SJCRH30 (cell line): ENCODE measurements around the gene USP3. TPM values are rescaled to one million over a fixed set of nuclear protein-coding genes. Genes with fewer than 3 reads are reported as not detected.
"Not testable (repeated sequence)": the region's sequence is repeated elsewhere in the genome, so short reads cannot be mapped to it uniquely, and the experiment has no call there.

Experiments used
- DNase-seq, 2 experiments: peaks; one replicate each; pipeline ENCODE4 v3.0.0-alpha.2; 2015 to 2020
- H3K27ac ChIP-seq: fragments of 250-450 bp; sonication (Bioruptor Pico); 2 replicates; pipeline ENCODE4 v1.5.1; 2020; ENCODE audit warnings: mild to moderate bottlenecking, moderate library complexity
- H3K27me3 ChIP-seq: fragments of 250-450 bp; sonication (Bioruptor Pico); 2 replicates; pipeline ENCODE4 v1.5.1; 2020; ENCODE audit warnings: mild to moderate bottlenecking, moderate library complexity
- H3K36me3 ChIP-seq: fragments of 250-450 bp; sonication (Bioruptor Pico); 2 replicates; pipeline ENCODE4 v1.5.1; 2020; ENCODE audit warnings: mild to moderate bottlenecking, moderate library complexity
- H3K4me1 ChIP-seq: fragments of 250-450 bp; sonication (Bioruptor Pico); 2 replicates; pipeline ENCODE4 v1.5.1; 2020; ENCODE audit warnings: mild to moderate bottlenecking, moderate library complexity
- H3K4me3 ChIP-seq: fragments of 250-450 bp; sonication (Bioruptor Pico); 2 replicates; pipeline ENCODE4 v1.5.1; 2020; ENCODE audit warnings: mild to moderate bottlenecking, moderate library complexity
- H3K9me3 ChIP-seq: fragments of 250-450 bp; sonication (Bioruptor Pico); replicated peaks from 2 replicates; pipeline ENCODE4 v1.5.1; 2020; ENCODE audit warnings: mild to moderate bottlenecking, moderate library complexity
- total RNA-seq: library from RNA; depleted of rRNA; stranded (reverse); fragments of >200 nt; shearing (Covaris generic); gene quantifications from 2 replicates; pipeline ENCODE4 v1.2.3, GENCODE V29; 2014

The USP3 gene
- total RNA-seq, 1 experiment from 2014 or later: 42.0 TPM

DNA sequence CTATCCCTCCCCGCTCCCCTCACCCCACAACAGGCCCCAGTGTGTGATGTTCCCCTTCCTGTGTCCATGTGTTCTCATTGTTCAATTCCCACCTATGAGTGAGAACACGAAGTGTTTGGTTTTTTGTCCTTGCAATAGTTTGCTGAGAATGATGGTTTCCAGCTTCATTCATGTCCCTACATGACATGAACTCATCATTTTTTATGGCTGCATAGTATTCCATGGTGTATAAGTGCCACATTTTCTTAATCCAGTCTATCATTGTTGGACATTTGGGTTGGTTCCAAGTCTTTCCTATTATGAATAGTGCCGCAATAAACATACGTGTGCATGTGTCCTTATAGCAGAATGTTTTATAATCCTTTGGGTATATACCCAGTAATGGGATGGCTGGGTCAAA lies 112.8 kb downstream of the USP3 start:
- H3K27ac ChIP-seq, H3K27me3 ChIP-seq, H3K4me1 ChIP-seq, H3K9me3 ChIP-seq, DNase-seq, H3K4me3 ChIP-seq: not testable (repeated sequence)
- H3K36me3 ChIP-seq: peaks cover 11% of the 10 kb centered on the region

DNA sequence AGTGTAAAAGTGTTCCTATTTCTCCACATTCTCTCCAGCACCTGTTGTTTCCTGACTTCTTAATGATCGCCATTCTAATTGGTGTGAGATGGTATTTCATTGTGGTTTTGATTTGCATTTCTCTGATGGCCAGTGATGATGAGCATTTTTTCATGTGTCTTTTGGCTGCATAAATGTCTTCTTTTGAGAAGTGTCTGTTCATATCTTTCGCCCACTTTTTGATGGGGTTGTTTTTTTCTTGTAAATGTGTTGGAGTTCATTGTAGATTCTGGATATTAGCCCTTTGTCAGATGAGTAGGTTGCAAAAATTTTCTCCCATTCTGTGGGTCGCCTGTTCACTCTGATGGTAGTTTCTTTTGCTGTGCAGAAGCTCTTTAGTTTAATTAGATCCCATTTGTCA lies 113.2 kb downstream of the USP3 start:
- not testable (repeated sequence) for H3K27ac ChIP-seq, H3K27me3 ChIP-seq, H3K9me3 ChIP-seq, DNase-seq, H3K4me1 ChIP-seq, H3K4me3 ChIP-seq
- H3K36me3 ChIP-seq: peaks cover 14% of the 10 kb centered on the region

GRCh38 chr15:63620760-63621159 lies 116.4 kb downstream of the USP3 start:
- not testable (repeated sequence) for H3K4me1 ChIP-seq, H3K4me3 ChIP-seq
- peaks cover 27% of the 10 kb centered on the region for H3K36me3 ChIP-seq

DNA sequence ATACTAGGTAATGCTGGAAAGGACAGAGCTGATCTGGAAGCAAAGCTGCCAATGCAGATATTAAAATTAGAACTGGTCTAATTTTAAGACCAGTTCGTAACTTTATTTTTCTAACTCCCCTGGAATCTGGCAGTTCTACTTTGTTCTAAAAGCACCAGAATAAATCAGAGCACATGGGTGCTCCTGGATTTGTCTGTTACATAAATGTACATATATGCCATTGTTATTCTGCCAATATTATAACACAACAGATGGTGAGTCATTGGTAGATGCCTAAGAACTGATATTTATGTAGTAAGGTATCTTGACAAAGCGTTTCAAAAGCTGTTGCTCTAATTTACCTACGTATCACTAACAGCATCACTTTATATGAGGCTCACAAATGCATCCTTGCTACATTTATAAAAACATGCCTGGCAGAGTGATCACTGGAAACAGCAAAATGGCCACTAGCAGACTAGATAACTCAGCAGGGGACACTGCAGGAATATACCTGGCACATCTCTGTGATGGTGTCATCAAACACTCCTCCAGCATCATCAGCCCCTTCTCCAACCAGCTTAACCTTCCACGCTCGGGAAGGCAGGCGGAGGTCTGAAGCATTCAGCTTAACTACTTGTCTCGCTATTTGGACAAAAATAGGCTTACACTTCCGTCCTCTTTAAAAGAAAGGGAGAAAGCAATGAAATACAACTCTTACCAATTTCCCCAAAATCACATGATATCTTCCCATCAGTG lies 119.0 kb downstream of the USP3 start:
- Histone ChIP-seq H3K9me3 (no peaks in the 10 kb centered on the region; the same call in 1 of the 2 replicates), H3K27ac (no peak overlapping the region), H3K4me3 (no peak overlapping the region), H3K36me3 (peaks cover 34% of the 10 kb centered on the region), H3K4me1 (no peaks in the 10 kb centered on the region), H3K27me3 (no peaks in the 10 kb centered on the region)
- DNase-seq: no peak

More at GRCh38 chr15:63620760-63621159, 116.4 kb downstream of the USP3 start:
- not testable (repeated sequence) for H3K27me3 ChIP-seq, H3K9me3 ChIP-seq, H3K27ac ChIP-seq, DNase-seq

- Histone ChIP-seq H3K4me1 (no peaks in the 10 kb centered on the region), H3K36me3 (peaks cover 37% of the 10 kb centered on the region), H3K27me3 (no peaks in the 10 kb centered on the region)
Observed at GRCh38 chr15:63626955-63627354, 122.6 kb downstream of the USP3 start.

DNA sequence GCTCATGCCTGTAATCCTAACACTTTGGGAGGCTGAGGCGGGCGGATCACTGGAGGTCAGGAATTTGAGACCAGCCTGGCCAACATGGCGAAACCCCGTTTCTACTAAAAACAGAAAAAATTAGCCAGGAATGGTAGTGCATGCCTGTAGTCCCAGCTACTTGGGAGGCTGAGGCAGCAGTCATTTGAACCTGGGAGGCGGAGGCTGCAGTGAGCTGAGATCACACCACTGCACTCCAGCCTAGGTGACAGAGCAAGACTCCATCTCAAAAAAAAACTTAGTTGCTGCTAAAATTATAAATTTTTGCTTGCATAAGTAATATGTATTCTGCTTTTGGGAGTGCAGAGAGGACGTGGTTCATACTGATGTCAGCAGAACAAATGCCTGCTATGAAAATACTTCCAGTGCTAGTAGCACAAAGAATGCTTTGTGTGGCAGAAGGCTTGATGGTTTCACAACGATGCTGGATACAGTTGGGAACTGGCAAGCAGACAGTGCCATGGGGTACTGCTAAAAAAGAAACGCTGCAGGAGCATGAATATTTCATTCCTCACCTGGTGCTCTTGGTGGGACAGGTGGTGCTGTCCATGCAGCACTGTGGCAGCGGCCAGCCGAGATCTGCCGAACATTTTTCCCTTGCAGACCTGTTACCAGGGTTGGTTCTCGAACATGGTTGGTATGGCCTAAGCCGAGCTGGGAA lies 123.9 kb downstream of the USP3 start:
- H3K9me3 ChIP-seq: no peaks in the 10 kb centered on the region
- H3K27me3 ChIP-seq: no peaks in the 10 kb centered on the region
- no peaks in the 10 kb centered on the region for H3K4me1 ChIP-seq
- H3K36me3 ChIP-seq: peaks cover 37% of the 10 kb centered on the region
- no peak overlapping the region for H3K4me3 ChIP-seq
- DNase-seq: no peak
- no peak overlapping the region for H3K27ac ChIP-seq

More at GRCh38 chr15:63626955-63627354, 122.6 kb downstream of the USP3 start:
- no peak overlapping the region for H3K27ac ChIP-seq
- no peak for DNase-seq
- H3K4me3 ChIP-seq: no peak overlapping the region
- no peaks in the 10 kb centered on the region for H3K9me3 ChIP-seq

DNA sequence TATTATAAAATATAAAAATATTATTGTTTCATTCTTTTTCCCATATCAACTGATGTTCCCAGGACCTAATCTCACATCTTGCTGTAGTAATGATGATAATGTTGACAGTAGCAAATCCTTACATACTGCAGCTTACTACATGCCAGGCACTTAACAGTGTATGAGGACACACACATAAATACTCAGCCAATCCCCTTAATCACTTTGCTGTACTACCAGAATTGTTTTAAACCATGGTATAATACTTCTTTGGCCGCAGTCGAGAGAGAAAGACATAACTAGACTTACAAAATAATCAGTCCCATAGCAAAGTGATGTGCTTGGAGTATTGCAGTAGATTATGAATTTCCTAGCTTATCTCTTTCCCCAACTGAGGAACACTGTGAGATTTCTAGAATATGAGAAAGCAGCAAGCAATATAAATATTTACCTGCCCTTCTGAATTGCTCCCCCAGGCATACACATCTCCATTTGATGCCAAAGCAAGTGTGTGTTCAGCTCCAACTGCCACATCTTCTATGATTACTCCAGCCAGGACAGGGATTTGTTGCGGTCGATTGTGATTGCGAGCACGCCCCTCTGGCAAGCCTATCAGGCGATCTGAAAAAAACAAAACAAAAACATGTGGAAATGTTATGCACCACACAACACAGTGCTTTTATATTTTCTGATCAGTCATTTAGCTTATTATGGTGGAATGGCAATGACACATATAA lies 125.8 kb downstream of the USP3 start:
- no peak overlapping the region for H3K4me3 ChIP-seq
- no peak for DNase-seq
- no peaks in the 10 kb centered on the region for H3K9me3 ChIP-seq
- H3K27me3 ChIP-seq: no peaks in the 10 kb centered on the region
- H3K36me3 ChIP-seq: peaks cover 39% of the 10 kb centered on the region
- no peaks in the 10 kb centered on the region for H3K4me1 ChIP-seq
- no peak overlapping the region for H3K27ac ChIP-seq

DNA sequence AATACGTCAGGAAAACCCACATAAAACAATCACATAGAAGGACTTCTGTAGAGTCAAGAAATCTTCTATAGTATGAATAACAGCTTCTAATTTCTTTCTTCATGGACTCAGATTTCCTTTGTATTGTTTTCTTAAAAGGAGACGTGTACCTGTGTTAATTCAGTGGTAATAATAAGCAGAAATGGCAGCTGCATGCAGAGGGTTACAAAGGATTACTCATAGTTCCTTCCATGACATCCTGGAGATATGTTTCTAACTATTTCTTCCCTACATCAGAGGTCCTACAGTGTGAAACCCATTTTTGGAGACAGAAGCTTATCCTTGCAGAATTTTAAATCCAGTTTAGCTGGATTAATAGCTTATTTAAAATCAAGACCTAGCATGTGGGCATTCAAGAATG lies 128.9 kb downstream of the USP3 start:
- Histone ChIP-seq H3K36me3 (peaks cover 41% of the 10 kb centered on the region), H3K27ac (no peak overlapping the region), H3K9me3 (no peaks in the 10 kb centered on the region), H3K4me1 (no peaks in the 10 kb centered on the region), H3K27me3 (no peaks in the 10 kb centered on the region), H3K4me3 (no peak overlapping the region)
- no peak for DNase-seq

- no peaks in the 10 kb centered on the region for H3K4me1 ChIP-seq
- peaks cover 44% of the 10 kb centered on the region for H3K36me3 ChIP-seq
- H3K9me3 ChIP-seq: no peaks in the 10 kb centered on the region
- no peak for DNase-seq
- H3K27ac ChIP-seq: no peak overlapping the region
- H3K4me3 ChIP-seq: no peak overlapping the region
- no peaks in the 10 kb centered on the region for H3K27me3 ChIP-seq
Observed at GRCh38 chr15:63634154-63634553, 129.8 kb downstream of the USP3 start.

GRCh38 chr15:63636518-63637061 lies 132.2 kb downstream of the USP3 start:
- peaks cover 48% of the 10 kb centered on the region for H3K36me3 ChIP-seq
- no peak for DNase-seq
- no peak overlapping the region for H3K27ac ChIP-seq
- no peaks in the 10 kb centered on the region for H3K27me3 ChIP-seq
- no peak overlapping the region for H3K4me3 ChIP-seq
- H3K9me3 ChIP-seq: no peaks in the 10 kb centered on the region
- no peaks in the 10 kb centered on the region for H3K4me1 ChIP-seq

- DNase-seq: no peak
- H3K27me3 ChIP-seq: no peaks in the 10 kb centered on the region
- no peaks in the 10 kb centered on the region for H3K9me3 ChIP-seq
- H3K4me1 ChIP-seq: no peaks in the 10 kb centered on the region
- H3K4me3 ChIP-seq: no peak overlapping the region
- H3K36me3 ChIP-seq: peaks cover 34% of the 10 kb centered on the region
- H3K27ac ChIP-seq: no peak overlapping the region
Observed at GRCh38 chr15:63638839-63639238, 134.4 kb downstream of the USP3 start.

DNA sequence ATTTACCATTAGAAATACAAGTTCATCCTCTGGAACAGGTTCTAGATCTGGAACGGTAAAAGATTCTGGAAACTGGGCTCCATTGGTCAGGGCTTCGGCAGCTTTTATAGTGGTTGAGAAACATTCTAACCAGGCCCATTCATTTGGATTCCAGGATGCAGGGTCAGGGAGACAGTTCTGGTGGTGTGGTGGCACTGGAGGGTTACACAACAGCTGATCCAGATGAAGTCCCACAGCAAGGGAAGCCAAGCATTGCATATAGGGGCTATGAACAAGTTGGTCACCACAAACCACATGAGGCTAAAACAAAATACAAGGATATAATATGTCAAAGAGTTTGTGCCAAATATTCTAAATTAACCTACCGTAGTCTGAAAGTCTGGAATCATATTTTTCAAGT lies 135.8 kb downstream of the USP3 start:
- H3K27me3 ChIP-seq: no peaks in the 10 kb centered on the region
- H3K4me1 ChIP-seq: no peaks in the 10 kb centered on the region
- no peak for DNase-seq
- H3K4me3 ChIP-seq: no peak overlapping the region
- H3K36me3 ChIP-seq: peaks cover 29% of the 10 kb centered on the region
- H3K27ac ChIP-seq: no peak overlapping the region
- H3K9me3 ChIP-seq: no peaks in the 10 kb centered on the region
